Aorta (tissue), 5 donors: ENCODE results near the gene MED23. TPM values are rescaled to one million over a fixed set of nuclear protein-coding genes. Genes with fewer than 3 reads are reported as not detected.

Source experiments
- ATAC-seq: fragments of 200-7000 bp; cut with Tn5 transposase; one replicate; pipeline ENCODE4 v1.9.1; 2022; ENCODE audit warnings: moderate library complexity; ENCODE audit not compliant: low FRiP score
- DNase-seq, 2 donors: peaks; one replicate each; pipeline ENCODE4 v3.0.0-alpha.2; 2020
- H3K27ac ChIP-seq, 2 donors: one replicate each; pipeline ENCODE4 v1.5.1; 2013; ENCODE audit warnings: low read length in 2 of 2, mild to moderate bottlenecking in 2 of 2, moderate library complexity in 2 of 2, control low read depth in 1 of 2, inconsistent platforms in 1 of 2, low read depth in 1 of 2
- H3K27me3 ChIP-seq, 2 donors: one replicate each; pipeline ENCODE4 v1.6.1; 2013; ENCODE audit warnings: control low read depth in 1 of 2, low read length in 1 of 2, mild to moderate bottlenecking in 1 of 2, moderate library complexity in 1 of 2; ENCODE audit not compliant: insufficient read depth in 2 of 2, control insufficient read depth in 1 of 2
- H3K36me3 ChIP-seq, 2 donors: one replicate each; pipeline ENCODE4 v1.6.1; 2013; ENCODE audit warnings: control low read depth in 1 of 2, low read length in 1 of 2, mild to moderate bottlenecking in 1 of 2; ENCODE audit not compliant: insufficient read depth in 2 of 2, control insufficient read depth in 1 of 2
- H3K4me1 ChIP-seq, 2 donors: one replicate each; pipeline ENCODE4 v1.6.1; 2013; ENCODE audit warnings: low read length in 2 of 2, control low read depth in 1 of 2, mild to moderate bottlenecking in 1 of 2, moderate library complexity in 1 of 2; ENCODE audit not compliant: insufficient read depth in 2 of 2, control insufficient read depth in 1 of 2
- H3K4me3 ChIP-seq, 2 donors: one replicate each; pipeline ENCODE4 v1.5.1; 2013; ENCODE audit warnings: low read length in 2 of 2, control low read depth in 1 of 2, mild to moderate bottlenecking in 1 of 2
- H3K9me3 ChIP-seq: one replicate; pipeline ENCODE4 v1.6.1; 2013; ENCODE audit warnings: mild to moderate bottlenecking, low read length; ENCODE audit not compliant: control insufficient read depth
- WGBS, 2 donors: extraction: QIAGEN DNeasy Blood & Tissue Kit; methylation state at CpG; one replicate each; pipeline ENCODE4 v1.1.7; 2013; 5-methylcytosine and 5-hydroxymethylcytosine counted together
- intact Hi-C, 2 donors: fragments of 100-400 bp; cut with DNase I; formaldehyde crosslinking; loops; one replicate each; pipeline versions ENCODE4 v1.14.2 to v1.15.0; 2022
- polyA plus RNA-seq, 2 donors: library from polyadenylated mRNA; stranded (reverse); fragments of 200-250 nt; gene quantifications; one replicate each; pipeline ENCODE4 v1.2.3, GENCODE V29; 2013
- total RNA-seq, 2 donors: library from RNA; stranded (reverse); fragmentation: NEBNext Ultra II Directional; extraction: Animal tissue kit (Norgen Biotek cat#: 25700); gene quantifications; one replicate each; pipeline ENCODE4 v1.2.1, GENCODE V29; 2021
- donor health status: healthy with polysubstance abuse.
- donor health status: Bipolar disorder and iron deficiency.
- donor health status: DM: no; HTN: no; CAD: no.
- donor health status: DM: no; HTN: no; CAD: no.
- donor health status: DM: yes; HTN: yes; CAD: no.

Gene MED23
- total and polyA plus RNA-seq, 4 donors: 4.0 to 32.9 (median 23.5) TPM

DNA sequence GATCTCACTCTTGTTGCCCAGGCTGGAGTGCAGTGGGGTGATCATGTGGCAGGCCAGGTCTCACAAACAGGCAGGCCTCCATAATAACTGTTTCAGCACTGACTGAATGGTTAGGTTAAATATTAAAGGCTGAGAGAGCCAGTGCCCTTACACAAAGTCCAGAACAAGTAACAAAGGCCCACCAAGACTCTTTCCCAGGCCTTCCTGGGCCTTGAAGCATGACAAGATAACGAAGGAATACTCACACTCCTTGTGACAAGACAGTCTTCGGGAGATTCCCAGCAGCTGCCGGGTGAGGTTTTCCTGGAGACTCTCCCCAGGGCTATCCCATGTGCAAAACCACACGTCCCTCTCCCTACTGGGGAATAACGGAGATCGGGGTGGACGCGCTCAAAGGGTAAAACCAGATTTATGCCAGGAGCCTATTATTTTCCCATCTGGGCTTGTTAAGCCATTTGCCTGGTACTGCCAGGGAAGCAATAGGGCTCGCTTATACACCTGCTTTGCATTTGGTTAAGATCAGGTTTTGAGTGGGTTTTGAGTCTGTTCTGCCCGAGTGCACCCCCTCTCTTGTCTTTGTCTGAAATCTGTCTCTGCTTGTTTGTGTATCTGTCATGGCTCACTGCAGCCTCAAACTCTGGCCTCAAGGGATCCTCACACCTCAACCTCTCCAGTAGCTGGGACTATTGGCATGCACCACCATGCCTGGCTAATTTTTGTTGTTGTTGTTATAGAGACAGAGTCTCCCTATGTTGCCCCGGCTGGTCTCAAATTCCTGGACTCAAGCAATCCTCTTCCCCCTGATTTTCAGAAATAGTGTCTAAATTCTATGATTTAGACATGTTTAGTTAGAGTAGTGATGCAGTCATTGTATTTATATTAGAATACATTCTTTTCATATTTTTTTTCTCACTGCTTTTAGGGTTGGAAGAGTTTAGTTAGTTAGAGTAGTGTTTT is 7.6 kb upstream of the MED23 start:
- 88 to 91% methylated on average over 11 of the region's 11 CpGs for whole genome bisulfite sequencing, 2 donors
- no peak for DNase-seq

DNA sequence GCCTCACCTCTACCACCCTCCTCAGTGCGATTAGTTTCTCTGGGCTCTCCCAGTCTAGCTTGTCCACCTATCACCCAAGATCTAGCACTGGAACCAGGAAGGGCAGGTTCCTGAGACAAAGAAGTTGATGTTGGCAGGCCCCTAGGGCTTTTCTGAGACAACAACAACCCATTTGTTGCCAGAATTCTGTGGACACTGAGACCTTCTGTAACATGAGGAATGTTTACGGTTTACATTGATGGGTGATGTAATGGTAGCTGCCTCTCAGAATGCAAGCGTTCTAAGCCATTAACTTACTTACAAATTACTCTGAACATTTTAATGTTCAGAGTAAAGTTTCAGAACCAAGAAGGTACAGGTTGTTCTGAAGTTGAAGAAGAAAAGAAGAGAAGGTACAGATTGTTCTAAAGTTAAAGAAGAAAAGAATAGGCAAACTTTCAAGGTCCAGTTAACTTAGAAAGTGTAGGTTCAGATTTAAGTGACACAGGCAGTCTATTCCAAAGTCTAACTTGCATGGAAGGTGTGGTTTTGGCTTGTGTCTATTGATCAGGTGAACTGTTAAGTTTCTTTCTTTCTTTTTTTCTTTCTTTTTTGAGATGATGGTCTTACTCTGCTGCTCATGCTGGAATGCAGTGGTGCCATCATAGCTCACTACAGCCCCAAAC is 3.7 kb upstream of the MED23 start:
- intact Hi-C loops: no loop called here
- no peak overlapping the region for H3K27ac ChIP-seq
- 87 to 91% methylated on average over 3 of the region's 3 CpGs for WGBS, 2 donors

More for the DNA sequence above, 7.6 kb upstream of the MED23 start:
- Histone ChIP-seq H3K27ac (no peak overlapping the region), H3K9me3 (no peaks in the 10 kb centered on the region), H3K36me3 (no peaks in the 10 kb centered on the region), H3K4me1 (no peaks in the 10 kb centered on the region), H3K27me3 (no peaks in the 10 kb centered on the region), H3K4me3 (no peak overlapping the region)
- no peak for ATAC-seq
- intact Hi-C loops: no loop called here

DNA sequence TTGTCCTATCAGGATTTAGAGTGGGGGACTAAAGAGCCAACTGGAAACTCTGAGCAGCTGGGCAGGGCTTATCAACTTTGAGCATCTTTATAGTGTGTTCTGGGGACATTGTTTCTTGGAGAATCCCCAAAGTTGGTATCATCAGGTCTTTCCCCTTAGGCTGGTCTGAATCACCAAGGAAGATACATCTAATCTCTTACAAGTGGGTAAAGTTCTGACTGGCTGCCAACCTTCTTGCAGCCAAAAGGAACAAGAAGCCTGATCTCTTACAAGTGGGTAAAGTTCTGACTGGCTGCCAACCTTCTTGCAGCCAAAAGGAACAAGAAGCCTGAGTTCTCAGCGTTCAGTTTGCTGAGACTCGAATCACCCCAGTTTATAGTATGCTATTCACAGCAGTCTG is 1.6 kb upstream of the MED23 start:
- Histone ChIP-seq H3K4me1 (peaks cover 0 to 3% of the 10 kb centered on the region in 2 donors), H3K36me3 (no peaks in the 10 kb centered on the region), H3K27ac (peak overlapping the region in 1 of 2 donors; percentile 33), H3K9me3 (no peaks in the 10 kb centered on the region), H3K4me3 (no peak overlapping the region), H3K27me3 (no peaks in the 10 kb centered on the region)
- 0 to 7% methylated on average over 2 of the region's 2 CpGs for WGBS, 2 donors
- intact Hi-C loops: no loop called here
- DNase-seq (no peak), ATAC-seq (no peak)

More for the DNA sequence above, 3.7 kb upstream of the MED23 start:
- no peak for ATAC-seq
- Histone ChIP-seq H3K9me3 (no peaks in the 10 kb centered on the region), H3K27me3 (no peaks in the 10 kb centered on the region), H3K4me3 (no peak overlapping the region), H3K36me3 (no peaks in the 10 kb centered on the region), H3K4me1 (peaks cover 0 to 3% of the 10 kb centered on the region in 2 donors)
- DNase-seq: no peak

DNA sequence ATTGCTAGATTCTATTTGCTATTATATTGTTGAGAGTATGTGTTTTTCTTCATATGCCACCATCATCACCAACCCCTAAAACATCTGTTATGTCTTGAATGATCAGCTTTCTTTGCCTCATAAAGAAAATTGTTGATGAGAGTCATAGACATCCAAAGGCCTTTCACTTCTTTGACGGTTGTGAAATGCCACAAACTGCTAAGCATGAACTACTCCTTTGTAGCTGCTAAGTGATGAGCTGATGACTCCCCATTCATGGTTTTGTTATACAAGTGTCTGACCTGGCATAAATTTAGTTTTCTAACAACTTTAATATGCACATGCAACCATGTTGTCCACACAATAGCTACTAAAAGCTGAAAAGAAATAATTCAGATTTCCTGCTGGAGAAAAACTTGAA is 684 bp upstream of the MED23 start:
- Histone ChIP-seq H3K36me3 (peaks cover 2 to 3% of the 10 kb centered on the region in 2 donors), H3K4me1 (peaks cover 0 to 3% of the 10 kb centered on the region in 2 donors), H3K9me3 (no peaks in the 10 kb centered on the region), H3K27ac (peak overlapping the region in 1 of 2 donors; percentile 3), H3K4me3 (peak overlapping the region in 1 of 2 donors; percentile 15), H3K27me3 (no peaks in the 10 kb centered on the region)
- DNase-seq: no peak
- intact Hi-C loops: no loop called here
- ATAC-seq: no peak
- 39 to 66% methylated on average over 1 of the region's 1 CpG for WGBS, 2 donors

DNA sequence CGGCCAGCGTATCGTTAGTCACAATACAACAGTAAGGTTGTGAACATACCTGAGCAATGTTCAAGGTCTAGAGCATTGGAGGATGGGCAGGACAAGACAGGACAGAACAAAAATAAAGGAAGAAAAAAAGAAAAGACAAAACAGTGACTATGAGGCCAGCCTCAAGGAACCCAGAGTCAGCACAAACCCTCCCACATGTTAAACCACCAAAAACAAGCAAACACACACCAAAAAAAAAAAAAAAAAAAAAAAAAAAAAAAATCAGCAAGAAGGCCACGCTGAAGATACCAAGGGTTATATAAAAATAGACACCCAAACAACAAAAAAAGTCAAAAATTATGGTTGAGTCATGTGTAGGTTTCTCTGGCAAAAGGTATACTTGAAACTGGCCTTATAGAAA is 12.8 kb downstream of the MED23 start:
- Histone ChIP-seq H3K4me1 (no peaks in the 10 kb centered on the region), H3K4me3 (no peak overlapping the region), H3K27me3 (no peaks in the 10 kb centered on the region), H3K36me3 (peaks cover 4 to 5% of the 10 kb centered on the region in 2 donors), H3K27ac (no peak overlapping the region), H3K9me3 (no peaks in the 10 kb centered on the region)
- intact Hi-C loops: no loop called here
- 95 to 96% methylated on average over 4 of the region's 4 CpGs for WGBS, 2 donors
- ATAC-seq (no peak), DNase-seq (no peak)

DNA sequence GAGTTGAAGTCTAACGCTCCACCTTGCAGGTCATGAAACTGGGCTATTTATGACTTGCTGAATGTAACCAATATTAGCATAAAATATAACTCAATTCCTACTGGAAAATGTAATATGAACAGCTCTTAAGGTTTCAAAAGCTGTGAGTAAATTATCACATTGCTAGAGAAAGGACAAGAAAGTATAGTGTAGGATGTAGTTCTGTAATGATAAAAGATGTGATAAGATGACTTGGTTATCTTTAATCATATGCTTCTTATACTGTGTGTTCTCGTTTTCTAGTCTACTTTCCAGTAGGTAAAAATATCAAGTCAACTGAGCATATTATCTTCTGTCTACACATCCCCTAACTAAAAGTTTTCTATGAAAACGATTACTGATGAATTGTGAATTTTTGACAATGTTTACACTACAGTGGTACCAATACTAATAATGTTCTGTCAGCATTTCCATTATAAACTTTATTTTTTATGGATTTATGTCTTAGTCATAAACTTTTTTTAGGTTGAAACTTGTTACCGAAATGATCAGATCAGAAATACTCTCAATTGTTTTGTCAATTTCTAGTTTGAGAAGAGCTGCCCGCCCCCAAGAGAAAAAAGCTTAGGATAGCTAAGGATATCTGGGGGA is 14.6 kb downstream of the MED23 start:
- Histone ChIP-seq H3K27ac (no peak overlapping the region), H3K4me3 (no peak overlapping the region), H3K36me3 (peaks cover 0 to 9% of the 10 kb centered on the region in 2 donors), H3K4me1 (no peaks in the 10 kb centered on the region), H3K9me3 (no peaks in the 10 kb centered on the region), H3K27me3 (no peaks in the 10 kb centered on the region)
- ATAC-seq (no peak), DNase-seq (no peak)
- 84 to 91% methylated on average over 5 of the region's 5 CpGs for WGBS, 2 donors
- intact Hi-C loops: no loop called here

DNA sequence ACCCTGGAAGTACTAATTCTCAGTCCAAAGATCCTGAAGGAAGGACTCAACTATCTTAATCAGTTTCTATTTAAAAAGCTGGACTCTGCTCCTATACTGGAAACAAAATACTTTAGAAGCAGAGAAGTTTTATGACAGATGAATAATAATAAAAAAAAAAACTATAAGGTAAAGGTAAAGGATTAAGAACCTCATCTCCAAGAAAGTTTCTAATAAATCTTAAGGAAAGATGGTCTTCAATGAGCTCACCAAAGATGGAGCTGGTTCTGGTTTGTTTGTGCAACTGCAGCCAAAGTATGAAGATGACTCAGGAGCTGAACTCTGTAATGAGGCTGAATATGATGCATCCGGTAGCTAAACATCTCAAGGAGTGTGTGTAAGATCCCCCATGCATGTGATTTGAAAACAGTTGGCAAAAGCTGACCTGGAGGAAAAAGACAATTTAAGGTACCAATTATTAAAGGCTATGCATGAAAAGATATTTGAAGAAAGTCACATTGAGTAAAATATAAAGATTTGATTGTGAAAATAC is 25.2 kb downstream of the MED23 start:
- ATAC-seq (no peak), DNase-seq (no peak)
- no peak overlapping the region for H3K4me3 ChIP-seq
- H3K4me1 ChIP-seq: no peaks in the 10 kb centered on the region
- H3K36me3 ChIP-seq: peaks cover 9 to 14% of the 10 kb centered on the region in 2 donors
- H3K27me3 ChIP-seq: no peaks in the 10 kb centered on the region
- intact Hi-C loops: no loop called here
- no peaks in the 10 kb centered on the region for H3K9me3 ChIP-seq
- WGBS, 2 donors: 58 to 64% methylated on average over 1 of the region's 1 CpG
- H3K27ac ChIP-seq: no peak overlapping the region

DNA sequence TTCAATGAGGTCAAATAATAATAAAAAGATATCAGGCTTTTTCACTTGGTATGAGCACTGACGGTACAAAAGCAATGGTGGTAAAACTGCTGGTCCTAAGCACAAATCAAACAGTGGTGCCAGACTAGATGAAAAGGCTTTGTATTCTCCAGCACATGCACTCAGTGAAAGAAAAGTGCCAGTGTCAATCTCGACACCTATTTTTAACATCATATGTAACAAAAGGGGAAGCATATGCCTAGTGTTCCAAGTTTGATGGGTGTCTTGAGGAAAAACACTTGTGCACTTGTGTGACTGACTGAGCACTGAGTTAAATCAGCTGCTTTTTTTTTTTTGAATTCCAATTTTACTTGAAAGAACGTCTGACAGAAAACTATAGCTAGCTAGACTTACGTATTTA is 27.3 kb downstream of the MED23 start:
- no peak for ATAC-seq
- DNase-seq: no peak
- no peaks in the 10 kb centered on the region for H3K9me3 ChIP-seq
- H3K4me1 ChIP-seq: no peaks in the 10 kb centered on the region
- intact Hi-C loops: no loop called here
- 71% methylated on average over 4 of the region's 4 CpGs for WGBS, 2 donors
- no peak overlapping the region for H3K4me3 ChIP-seq
- H3K27ac ChIP-seq: no peak overlapping the region
- H3K36me3 ChIP-seq: peaks cover 4 to 17% of the 10 kb centered on the region in 2 donors
- no peaks in the 10 kb centered on the region for H3K27me3 ChIP-seq
